Hematopoietic multipotent progenitor cell treated with erythropoietin and hydrocortisone succinate and interleukin-3 and kit ligand, for 15 days (in vitro differentiated cells): ENCODE results near the gene NDUFB1.

Experiments
- DNase-seq: peaks from one replicate; pipeline ENCODE4 v3.0.0-alpha.2; 2015; ENCODE audit warnings: low spot score

NDUFB1 gene

GRCh38 chr14:92093320-92093719, 28.2 kb downstream of the NDUFB1 start:
- peak; percentile 25 for DNase-seq

GRCh38 chr14:92088494-92088893, 33.0 kb downstream of the NDUFB1 start:
- DNase-seq: no peak

DNA sequence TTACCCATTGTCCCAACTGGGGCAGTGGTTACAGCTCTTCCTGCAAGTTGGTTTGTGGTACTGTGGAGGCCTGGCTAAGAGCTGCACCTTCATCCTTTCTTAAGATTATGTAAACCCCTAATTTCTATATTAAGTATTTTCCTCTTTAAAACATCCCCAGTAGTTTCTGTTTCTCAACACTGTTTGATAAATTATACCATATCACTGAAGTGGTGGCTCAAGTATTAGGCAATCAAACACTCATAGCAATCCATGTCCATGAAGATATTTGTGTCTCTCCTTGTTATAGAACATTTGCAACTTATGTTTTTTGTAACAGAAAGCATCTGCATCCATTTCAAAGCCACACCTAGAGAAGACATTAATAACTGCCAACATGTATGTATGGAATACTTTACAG, 47.0 kb downstream of the NDUFB1 start:
- DNase-seq: no peak
